GM20000 (cell line): Measurements from ENCODE around the gene EXOC1L.

Experiments
- DNase-seq: peaks from one replicate; pipeline ENCODE4 v3.0.0; 2012; ENCODE audit warnings: low spot score
- TF ChIP-seq, protein P1 (sequence below): IDR thresholded peaks from 2 replicates; pipeline ENCODE4 v1.5.1; 2012; ENCODE audit warnings: mild to moderate bottlenecking, control low read depth; ENCODE audit errors: extremely low read depth, missing control alignments

Gene EXOC1L

DNA sequence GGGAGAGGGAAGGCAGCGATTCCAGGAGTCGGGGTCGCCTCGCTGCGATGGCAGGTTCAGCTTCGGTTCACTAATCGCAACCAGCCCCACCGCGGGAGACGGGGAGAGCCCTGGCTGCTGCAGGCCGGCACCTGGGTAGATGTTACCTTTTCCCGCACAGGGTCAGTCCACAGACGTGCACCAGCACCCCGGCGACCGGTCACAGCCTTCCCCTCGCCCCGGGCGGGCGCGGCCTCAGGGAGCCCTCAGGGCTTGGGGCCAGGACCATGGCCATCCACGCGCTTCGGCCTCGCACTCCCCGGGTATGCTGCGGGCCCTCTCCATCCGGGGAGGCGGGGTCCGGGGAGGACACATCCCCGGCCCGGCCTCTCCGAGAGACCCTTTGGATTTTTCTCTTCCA, 26.1 kb upstream of the EXOC1L start:
- DNase-seq, result no peak
- TF ChIP-seq, protein P1, sequence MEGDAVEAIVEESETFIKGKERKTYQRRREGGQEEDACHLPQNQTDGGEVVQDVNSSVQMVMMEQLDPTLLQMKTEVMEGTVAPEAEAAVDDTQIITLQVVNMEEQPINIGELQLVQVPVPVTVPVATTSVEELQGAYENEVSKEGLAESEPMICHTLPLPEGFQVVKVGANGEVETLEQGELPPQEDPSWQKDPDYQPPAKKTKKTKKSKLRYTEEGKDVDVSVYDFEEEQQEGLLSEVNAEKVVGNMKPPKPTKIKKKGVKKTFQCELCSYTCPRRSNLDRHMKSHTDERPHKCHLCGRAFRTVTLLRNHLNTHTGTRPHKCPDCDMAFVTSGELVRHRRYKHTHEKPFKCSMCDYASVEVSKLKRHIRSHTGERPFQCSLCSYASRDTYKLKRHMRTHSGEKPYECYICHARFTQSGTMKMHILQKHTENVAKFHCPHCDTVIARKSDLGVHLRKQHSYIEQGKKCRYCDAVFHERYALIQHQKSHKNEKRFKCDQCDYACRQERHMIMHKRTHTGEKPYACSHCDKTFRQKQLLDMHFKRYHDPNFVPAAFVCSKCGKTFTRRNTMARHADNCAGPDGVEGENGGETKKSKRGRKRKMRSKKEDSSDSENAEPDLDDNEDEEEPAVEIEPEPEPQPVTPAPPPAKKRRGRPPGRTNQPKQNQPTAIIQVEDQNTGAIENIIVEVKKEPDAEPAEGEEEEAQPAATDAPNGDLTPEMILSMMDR, result no peak

DNA sequence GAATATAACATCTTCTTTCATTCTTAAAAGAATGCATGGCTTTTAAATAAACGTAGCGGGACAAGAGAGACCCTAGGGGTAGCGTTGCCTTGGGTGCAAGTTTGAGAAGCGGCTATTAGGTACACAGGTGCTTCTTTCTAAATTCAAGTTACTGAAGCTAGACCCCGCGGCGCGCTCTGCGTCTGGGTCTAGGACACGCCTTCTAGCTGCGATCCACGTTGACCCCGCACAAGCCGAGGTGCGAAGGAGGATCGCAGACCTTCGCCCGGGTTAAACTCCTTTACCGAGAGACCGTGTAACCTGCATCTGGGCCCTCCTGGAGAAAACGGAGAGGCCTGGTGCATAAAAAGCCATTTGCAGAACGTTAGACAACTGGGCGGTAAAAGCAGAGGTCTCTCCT, 25.5 kb upstream of the EXOC1L start:
- DNase-seq, result no peak
- TF ChIP-seq, protein P1, result no peak

- TF ChIP-seq, protein P1, result no peak
- no peak for DNase-seq
These were observed 24.2 kb upstream of the EXOC1L start for GRCh38 chr4:55795341-55795740.

GRCh38 chr4:55801498-55801897, 18.1 kb upstream of the EXOC1L start:
- DNase-seq, result no peak
- TF ChIP-seq, protein P1, result no peak

GRCh38 chr4:55807556-55807955, 12.0 kb upstream of the EXOC1L start:
- TF ChIP-seq, protein P1, result no peak
- no peak for DNase-seq

- TF ChIP-seq, protein P1, result no peak
- no peak for DNase-seq
These were observed 11.4 kb upstream of the EXOC1L start for GRCh38 chr4:55808186-55808585.

- DNase-seq, result no peak
- TF ChIP-seq, protein P1, result no peak
These were observed 11.0 kb upstream of the EXOC1L start for GRCh38 chr4:55808632-55809031.
